ENCODE results near the gene PRXL2B. TPM values are rescaled to one million over a fixed set of nuclear protein-coding genes. Genes with fewer than 3 reads are reported as not detected.
A peak's percentile ranks its signal among the peaks of the same experiment; 100 is the strongest.

The PRXL2B gene
- 10 to 100 TPM; 20.3 to 25.8 TPM for total RNA-seq

- Histone ChIP-seq H3K27me3 (replicated peaks; ENCODE audit: insufficient read depth) (no peaks in the 10 kb centered on the region), H3K27ac (peak within 1 kb of the TSS; percentile 97 to 99), H3K9me3 (no peaks in the 10 kb centered on the region), H3K36me3 (no peaks in the 10 kb centered on the region), H3K4me3 (peak within 1 kb of the TSS; percentile 87 to 88), H3K4me1 (replicated peaks) (peaks cover 21% of the 10 kb centered on the region)
- 1% methylated on average over 94 of the region's 107 CpGs for WGBS
- peak; percentile 99 for DNase-seq (ENCODE audit: low spot score)
- TF ChIP-seq CTCF (IDR thresholded peaks at IDR 0.05) (peak in 2 of 4 experiments; percentile 30 to 38), POLR2A (IDR thresholded peaks at IDR 0.05) (peak; percentile 98), POLR2AphosphoS5 (IDR thresholded peaks at IDR 0.05) (peak; percentile 94)
- intact Hi-C loops (cut with DNase I) = loop anchor here (5.0 to 10.0 kb wide), 2 partner anchors 56 to 392 kb away; partner anchors contain the start of gene FAAP20
These were observed at the start of gene PRXL2B for GRCh38 chr1:2586154-2587070. PRXL2B (plus strand) TSS chr1:2586777; CDS start chr1:2586886, 109 bp downstream.

- 67% methylated on average over 9 of the region's 9 CpGs for WGBS
- TF ChIP-seq POLR2A (IDR thresholded peaks at IDR 0.05) (no peak), POLR2AphosphoS5 (IDR thresholded peaks at IDR 0.05) (no peak), CTCF (IDR thresholded peaks at IDR 0.05) (no peak)
These were observed 48.8 kb upstream of the PRXL2B start for GRCh38 chr1:2537784-2538115.

GRCh38 chr1:2538376-2538775 is 48.2 kb upstream of the PRXL2B start:
- TF ChIP-seq CTCF (IDR thresholded peaks at IDR 0.05) = no peak
- Histone ChIP-seq H3K27me3 (replicated peaks; ENCODE audit: insufficient read depth) (no peaks in the 10 kb centered on the region), H3K4me1 (replicated peaks) (peaks cover 3% of the 10 kb centered on the region), H3K36me3 (no peaks in the 10 kb centered on the region), H3K4me3 (no peak overlapping the region), H3K9me3 (no peaks in the 10 kb centered on the region), H3K27ac (no peak overlapping the region)
- 93% methylated on average over 4 of the region's 4 CpGs for WGBS
- DNase-seq (ENCODE audit: low spot score) = no peak
- intact Hi-C loops (cut with DNase I) = no loop called here

More at GRCh38 chr1:2537784-2538115, 48.8 kb upstream of the PRXL2B start:
- H3K4me1 ChIP-seq (replicated peaks) = peaks cover 3% of the 10 kb centered on the region
- H3K4me3 ChIP-seq = no peak overlapping the region
- no peaks in the 10 kb centered on the region for H3K27me3 ChIP-seq (replicated peaks; ENCODE audit: insufficient read depth)
- no peaks in the 10 kb centered on the region for H3K9me3 ChIP-seq
- intact Hi-C loops (cut with DNase I) = no loop called here
- no peaks in the 10 kb centered on the region for H3K36me3 ChIP-seq
- H3K27ac ChIP-seq = no peak overlapping the region
- DNase-seq (ENCODE audit: low spot score) = no peak

GRCh38 chr1:2538872-2539271 is 47.7 kb upstream of the PRXL2B start:
- TF ChIP-seq POLR2AphosphoS5 (IDR thresholded peaks at IDR 0.05) (no peak), POLR2A (IDR thresholded peaks at IDR 0.05) (no peak), CTCF (IDR thresholded peaks at IDR 0.05) (no peak)
- Histone ChIP-seq H3K36me3 (no peaks in the 10 kb centered on the region), H3K9me3 (no peaks in the 10 kb centered on the region), H3K27me3 (replicated peaks; ENCODE audit: insufficient read depth) (no peaks in the 10 kb centered on the region), H3K4me3 (no peak overlapping the region), H3K27ac (no peak overlapping the region), H3K4me1 (replicated peaks) (peaks cover 3% of the 10 kb centered on the region)
- intact Hi-C loops (cut with DNase I) = no loop called here
- 96% methylated on average over 7 of the region's 8 CpGs for WGBS
- DNase-seq (ENCODE audit: low spot score) = no peak
